Lower lobe of right lung (tissue), 2 donors: ENCODE data around the gene KPNA6. TPM values are rescaled to one million over a fixed set of nuclear protein-coding genes. Genes with fewer than 3 reads are reported as not detected.

Experiments
- ATAC-seq, 2 donors: fragments of 200-7000 bp; cut with Tn5 transposase; one replicate each; pipeline ENCODE4 v1.9.1; 2020 to 2022; ENCODE audit warnings: mild to moderate bottlenecking in 2 of 2, moderate library complexity in 2 of 2
- DNase-seq: peaks from one replicate; pipeline ENCODE4 v3.0.0-alpha.2; 2020
- H3K27ac ChIP-seq: fragments of 200-600 bp; one replicate; pipeline ENCODE4 v1.8.0; 2022
- H3K27me3 ChIP-seq: fragments of 200-600 bp; one replicate; pipeline ENCODE4 v1.8.0; 2022; ENCODE audit warnings: low read depth
- H3K36me3 ChIP-seq: fragments of 200-600 bp; one replicate; pipeline ENCODE4 v1.8.0; 2022; ENCODE audit warnings: mild to moderate bottlenecking
- H3K4me1 ChIP-seq: fragments of 200-600 bp; one replicate; pipeline ENCODE4 v1.8.0; 2022
- H3K4me3 ChIP-seq: fragments of 200-600 bp; one replicate; pipeline ENCODE4 v1.8.0; 2022; ENCODE audit warnings: mild to moderate bottlenecking
- H3K9me3 ChIP-seq: fragments of 200-600 bp; one replicate; pipeline ENCODE4 v1.8.0; 2022
- CTCF ChIP-seq: fragments of 200-600 bp; IDR thresholded peaks from one replicate; pipeline ENCODE4 v1.8.0; 2022; ENCODE audit warnings: antibody characterized with exemption, mild to moderate bottlenecking
- intact Hi-C: fragments of 100-400 bp; cut with DNase I; formaldehyde crosslinking; loops from one replicate; pipeline ENCODE4 v1.11.0; 2022
- total RNA-seq: library from RNA; stranded (reverse); fragmentation: NEBNext Ultra II Directional; extraction: Animal tissue kit (Norgen Biotek cat#: 25700); gene quantifications from one replicate; pipeline ENCODE4 v1.2.1, GENCODE V29; 2021
- donor health status: DM: no; HTN: yes; CAD: no; lungs with severe emphysema.

KPNA6 gene
- total RNA-seq, 1 donor from 2014 or later: 57.1 TPM

- ATAC-seq: no peak
- Histone ChIP-seq H3K27me3 (no peaks in the 10 kb centered on the region), H3K4me3 (no peak overlapping the region), H3K36me3 (no peaks in the 10 kb centered on the region), H3K4me1 (peaks cover 18% of the 10 kb centered on the region), H3K9me3 (no peaks in the 10 kb centered on the region), H3K27ac (no peak overlapping the region)
- DNase-seq: no peak
- TF ChIP-seq CTCF: no peak
- intact Hi-C loops: no loop called here
Observed at GRCh38 chr1:32208469-32208868, 100.6 kb downstream of the KPNA6 start.

GRCh38 chr1:32208891-32209328 is 101.1 kb downstream of the KPNA6 start, which contains the start of gene DCDC2B:
TSS of gene DCDC2B (plus strand) at chr1:32209089. CDS start at chr1:32209094, 5 bp downstream.
- DNase-seq (peak; percentile 64), ATAC-seq (peak; percentile 1 to 4)
- Histone ChIP-seq H3K4me1 (peaks cover 18% of the 10 kb centered on the region), H3K36me3 (no peaks in the 10 kb centered on the region), H3K27me3 (no peaks in the 10 kb centered on the region), H3K4me3 (no peak within 1 kb of the TSS), H3K27ac (no peak within 1 kb of the TSS), H3K9me3 (no peaks in the 10 kb centered on the region)
- no peak for TF ChIP-seq CTCF
- intact Hi-C loops: no loop called here

- H3K4me1 ChIP-seq: peaks cover 15% of the 10 kb centered on the region
- H3K27ac ChIP-seq: no peak overlapping the region
- DNase-seq (peak; percentile 55), ATAC-seq (peak; percentile 78 to 80)
- H3K27me3 ChIP-seq: no peaks in the 10 kb centered on the region
- H3K4me3 ChIP-seq: no peak overlapping the region
- TF ChIP-seq CTCF: peak; percentile 80
- H3K36me3 ChIP-seq: peaks cover 43% of the 10 kb centered on the region
- intact Hi-C loops: no loop called here
- no peaks in the 10 kb centered on the region for H3K9me3 ChIP-seq
Observed at GRCh38 chr1:32215629-32216480, 108.0 kb downstream of the KPNA6 start.

GRCh38 chr1:32216566-32216965 is 108.7 kb downstream of the KPNA6 start:
- intact Hi-C loops: no loop called here
- TF ChIP-seq CTCF: no peak
- Histone ChIP-seq H3K4me1 (peaks cover 22% of the 10 kb centered on the region), H3K27me3 (no peaks in the 10 kb centered on the region), H3K27ac (no peak overlapping the region), H3K36me3 (peaks cover 43% of the 10 kb centered on the region), H3K4me3 (no peak overlapping the region), H3K9me3 (no peaks in the 10 kb centered on the region)
- ATAC-seq (no peak), DNase-seq (no peak)

GRCh38 chr1:32219022-32219421 is 111.2 kb downstream of the KPNA6 start:
- intact Hi-C loops: no loop called here
- Histone ChIP-seq H3K9me3 (no peaks in the 10 kb centered on the region), H3K27me3 (no peaks in the 10 kb centered on the region), H3K27ac (no peak overlapping the region), H3K4me3 (no peak overlapping the region), H3K36me3 (peaks cover 44% of the 10 kb centered on the region), H3K4me1 (peaks cover 36% of the 10 kb centered on the region)
- DNase-seq (no peak), ATAC-seq (no peak)
- no peak for TF ChIP-seq CTCF
